Sigmoid colon (tissue), 7 donors: ENCODE data around the gene ST6GALNAC2. TPM values are rescaled to one million over a fixed set of nuclear protein-coding genes. Genes with fewer than 3 reads are reported as not detected.

Experiments
- DNase-seq: peaks from one replicate; pipeline ENCODE4 v3.0.0-alpha.2; 2019
- H3K27ac ChIP-seq, 4 donors: fragments of 200-600 bp; sonication (generic); one replicate each; pipeline ENCODE4 v1.5.1; 2016 to 2019; ENCODE audit warnings: mild to moderate bottlenecking in 1 of 4
- H3K27me3 ChIP-seq, 3 donors: fragments of 200-600 bp; sonication (generic); one replicate each; pipeline ENCODE4 v1.5.1; 2019; ENCODE audit warnings: mild to moderate bottlenecking in 1 of 3
- H3K36me3 ChIP-seq, 4 donors: fragments of 200-600 bp; sonication (generic); one replicate each; pipeline ENCODE4 v1.5.1; 2016 to 2019
- H3K4me1 ChIP-seq, 4 donors: fragments of 200-600 bp; sonication (generic); one replicate each; pipeline ENCODE4 v1.5.1; 2017 to 2019
- H3K4me3 ChIP-seq, 4 donors: fragments of 200-600 bp; sonication (generic); one replicate each; pipeline ENCODE4 v1.5.1; 2017 to 2019; ENCODE audit warnings: mild to moderate bottlenecking in 2 of 4, moderate library complexity in 1 of 4
- H3K9me3 ChIP-seq, 4 donors: fragments of 200-600 bp in 3 of 4; sonication (generic) in 3 of 4; one replicate each; pipeline versions ENCODE4 v1.5.1 to v1.6.1; 2013 to 2019
- EP300 ChIP-seq, 4 donors: sonication (generic); formaldehyde crosslinking; IDR thresholded peaks; one replicate each; pipeline ENCODE4 v1.6.1; 2017; ENCODE audit warnings: antibody characterized with exemption in 4 of 4
- POLR2A ChIP-seq, 2 donors: fragments of 450-650 bp; IDR thresholded peaks; one replicate each; pipeline ENCODE4 v1.6.1; 2016; ENCODE audit warnings: antibody characterized with exemption in 2 of 2, mild to moderate bottlenecking in 2 of 2, moderate library complexity in 2 of 2
- POLR2AphosphoS5 ChIP-seq, 4 donors: sonication (generic); formaldehyde crosslinking; IDR thresholded peaks; one replicate each; pipeline ENCODE4 v1.6.1; 2017; ENCODE audit warnings: antibody characterized with exemption in 4 of 4
- WGBS, 2 donors: extraction: QIAGEN DNeasy Blood & Tissue Kit; methylation state at CpG; one replicate each; pipeline ENCODE4 v1.1.7; 2013; 5-methylcytosine and 5-hydroxymethylcytosine counted together
- intact Hi-C: fragments of 100-400 bp; cut with DNase I; formaldehyde crosslinking; loops from one replicate; pipeline ENCODE4 v1.15.1; 2023
- polyA plus RNA-seq, 3 donors: library from polyadenylated mRNA; stranded (reverse); fragments of 200-250 nt; gene quantifications; one replicate each; pipeline ENCODE4 v1.2.3, GENCODE V29; 2013
- total RNA-seq, 4 donors: library from RNA; depleted of rRNA; stranded (reverse); fragments of >200 nt; gene quantifications; one replicate each; pipeline ENCODE4 v1.1.0, GENCODE V29; 2016
- TF ChIP-seq, protein P1 (sequence below), 4 experiments: fragments of 450-650 bp in 3 of 4; fragments of 200-600 bp in 1 of 4; IDR thresholded peaks; one replicate each; pipeline ENCODE4 v1.5.1; 2016 to 2019; ENCODE audit warnings: antibody characterized with exemption in 4 of 4, mild to moderate bottlenecking in 3 of 4, moderate library complexity in 2 of 4
- donor health status: healthy with polysubstance abuse.
- donor health status: Bipolar disorder and iron deficiency.
- donor health status: healthy.

ST6GALNAC2 gene
- total and polyA plus RNA-seq, 7 donors: 3.3 to 16.4 (median 5.4) TPM

DNA sequence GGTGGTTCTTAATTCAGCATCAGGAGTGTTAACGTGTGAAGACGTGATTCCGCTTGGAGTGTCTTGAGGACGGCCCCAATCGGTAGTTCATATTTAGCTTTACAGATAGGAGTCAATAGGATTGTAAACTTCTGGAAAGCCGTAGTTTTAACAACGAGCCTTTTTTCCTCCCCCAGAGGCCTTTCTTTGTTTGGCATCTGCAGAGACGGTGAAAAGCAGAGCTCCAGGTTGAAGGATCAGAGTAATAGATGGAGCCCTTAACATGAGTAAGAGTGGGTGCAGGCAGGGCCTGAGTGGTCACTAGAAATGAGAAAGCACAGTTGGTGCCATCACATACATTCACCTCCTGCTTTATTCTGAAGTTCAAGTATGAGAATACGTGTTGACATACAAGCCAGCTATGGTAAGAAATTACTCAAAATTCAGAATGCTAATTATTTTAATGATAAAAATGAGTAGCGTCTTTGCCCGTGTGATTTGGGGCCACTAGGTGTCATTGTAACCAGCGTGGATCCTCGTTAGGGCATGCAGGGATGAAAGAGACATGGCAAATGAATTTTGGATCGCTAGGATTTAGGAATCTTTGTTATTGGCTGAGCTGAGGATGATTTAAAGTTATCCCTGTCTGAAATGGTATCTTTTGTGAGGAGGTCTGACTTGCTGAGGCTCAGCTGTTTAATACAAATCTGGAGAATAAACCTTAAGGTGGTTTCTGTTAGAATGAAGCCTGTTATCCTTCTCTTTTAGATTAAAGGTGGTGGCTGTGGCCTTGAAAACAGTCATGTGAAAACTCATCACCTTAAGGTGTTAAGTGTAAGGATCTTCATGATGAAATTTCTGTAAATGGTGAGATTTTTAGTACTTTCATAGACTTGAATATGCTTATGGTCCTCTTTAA, 27.2 kb downstream of the ST6GALNAC2 start:
- intact Hi-C loops: loop anchor here (5.0 kb wide), 3 partner anchors 64 to 159 kb away; no protein-coding TSS in a partner anchor
- H3K4me1 ChIP-seq: peaks cover 0 to 56% (median 54%) of the 10 kb centered on the region in 4 donors
- H3K27me3 ChIP-seq: no peaks in the 10 kb centered on the region
- 1% methylated on average over 14 of the region's 14 CpGs for WGBS, 2 donors
- DNase-seq: no peak
- TF ChIP-seq EP300 (IDR thresholded peaks at IDR 0.05): no peak
- TF ChIP-seq, protein P1, sequence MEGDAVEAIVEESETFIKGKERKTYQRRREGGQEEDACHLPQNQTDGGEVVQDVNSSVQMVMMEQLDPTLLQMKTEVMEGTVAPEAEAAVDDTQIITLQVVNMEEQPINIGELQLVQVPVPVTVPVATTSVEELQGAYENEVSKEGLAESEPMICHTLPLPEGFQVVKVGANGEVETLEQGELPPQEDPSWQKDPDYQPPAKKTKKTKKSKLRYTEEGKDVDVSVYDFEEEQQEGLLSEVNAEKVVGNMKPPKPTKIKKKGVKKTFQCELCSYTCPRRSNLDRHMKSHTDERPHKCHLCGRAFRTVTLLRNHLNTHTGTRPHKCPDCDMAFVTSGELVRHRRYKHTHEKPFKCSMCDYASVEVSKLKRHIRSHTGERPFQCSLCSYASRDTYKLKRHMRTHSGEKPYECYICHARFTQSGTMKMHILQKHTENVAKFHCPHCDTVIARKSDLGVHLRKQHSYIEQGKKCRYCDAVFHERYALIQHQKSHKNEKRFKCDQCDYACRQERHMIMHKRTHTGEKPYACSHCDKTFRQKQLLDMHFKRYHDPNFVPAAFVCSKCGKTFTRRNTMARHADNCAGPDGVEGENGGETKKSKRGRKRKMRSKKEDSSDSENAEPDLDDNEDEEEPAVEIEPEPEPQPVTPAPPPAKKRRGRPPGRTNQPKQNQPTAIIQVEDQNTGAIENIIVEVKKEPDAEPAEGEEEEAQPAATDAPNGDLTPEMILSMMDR (IDR thresholded peaks at IDR 0.05): peak in 1 of 4 experiments; percentile 31
- peaks cover 0 to 6% (median 0%) of the 10 kb centered on the region in 4 donors for H3K36me3 ChIP-seq
- H3K4me3 ChIP-seq: peak overlapping the region; percentile 53 to 75 (median 68)
- H3K9me3 ChIP-seq: no peaks in the 10 kb centered on the region
- H3K27ac ChIP-seq: peak overlapping the region; percentile 84 to 95 (median 87)

DNA sequence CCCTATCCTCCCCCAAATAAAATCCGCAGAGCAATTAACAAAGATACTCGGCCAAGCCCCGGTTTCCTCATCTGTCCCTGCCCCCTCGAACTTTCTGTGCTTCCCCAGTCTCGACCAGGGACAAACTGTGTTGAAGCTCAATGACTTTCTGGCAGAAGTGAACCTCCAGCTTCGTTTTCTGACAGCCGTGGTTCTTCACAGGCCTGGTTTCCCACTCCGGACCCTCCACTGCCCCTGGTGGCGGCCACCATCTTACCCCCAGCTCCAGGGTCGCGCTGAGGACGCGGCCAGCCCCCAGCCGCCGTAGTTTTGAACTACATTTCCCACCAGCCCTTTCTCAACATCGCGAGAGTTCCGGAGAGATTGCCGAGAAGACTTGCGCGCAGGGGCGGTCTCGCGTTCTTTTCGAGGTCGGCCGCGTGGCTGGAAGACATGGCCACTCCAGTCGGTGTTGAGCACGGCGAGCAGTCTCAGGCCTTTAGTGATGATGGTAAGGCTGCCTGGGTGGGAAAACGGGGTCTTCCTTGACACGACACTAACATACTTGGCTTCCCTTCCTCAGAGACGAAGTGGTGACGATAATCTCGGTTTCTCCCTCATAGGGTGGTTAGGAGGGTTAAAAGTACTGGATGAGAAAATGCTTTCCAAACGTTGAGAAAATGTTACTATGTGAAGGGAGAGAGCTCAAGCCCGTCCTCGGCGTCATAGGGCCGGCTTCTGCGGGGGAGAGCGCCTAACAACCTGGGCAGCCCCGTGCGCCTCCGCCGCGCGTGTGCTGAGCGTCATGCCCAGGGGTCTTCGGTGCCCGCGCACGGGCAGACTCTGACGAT, 28.1 kb downstream of the ST6GALNAC2 start:
- Histone ChIP-seq H3K4me3 (peak overlapping the region; percentile 53 to 75 (median 68)), H3K36me3 (peaks cover 0 to 4% (median 0%) of the 10 kb centered on the region in 4 donors), H3K9me3 (no peaks in the 10 kb centered on the region), H3K4me1 (peaks cover 0 to 52% (median 51%) of the 10 kb centered on the region in 4 donors), H3K27ac (peak overlapping the region; percentile 84 to 95 (median 87)), H3K27me3 (no peaks in the 10 kb centered on the region)
- DNase-seq: peak; percentile 97
- intact Hi-C loops: loop anchor here (5.0 kb wide), 3 partner anchors 65 to 160 kb away; no protein-coding TSS in a partner anchor
- WGBS, 2 donors: 0 to 1% methylated on average over 55 of the region's 55 CpGs
- peak in 1 of 4 donors; percentile 7 for TF ChIP-seq EP300 (IDR thresholded peaks at IDR 0.05)
- peak; percentile 93 to 97 (median 95) for TF ChIP-seq POLR2AphosphoS5 (IDR thresholded peaks at IDR 0.05)
- TF ChIP-seq POLR2A (IDR thresholded peaks at IDR 0.05): peak; percentile 64 to 70
- TF ChIP-seq, protein P1 (IDR thresholded peaks at IDR 0.05): peak; percentile 43 to 72 (median 57)

- intact Hi-C loops: loop anchor here (5.0 kb wide), 3 partner anchors 65 to 160 kb away; no protein-coding TSS in a partner anchor
- no peak for DNase-seq
Observed at GRCh38 chr17:76556765-76557367, 28.8 kb downstream of the ST6GALNAC2 start.

GRCh38 chr17:76554131-76554530, 31.5 kb downstream of the ST6GALNAC2 start:
- H3K9me3 ChIP-seq: no peaks in the 10 kb centered on the region
- TF ChIP-seq POLR2A (IDR thresholded peaks at IDR 0.05): no peak
- no peaks in the 10 kb centered on the region for H3K36me3 ChIP-seq
- H3K4me3 ChIP-seq: no peak overlapping the region
- intact Hi-C loops: no loop called here
- peaks cover 0 to 24% (median 19%) of the 10 kb centered on the region in 4 donors for H3K4me1 ChIP-seq
- no peak overlapping the region for H3K27ac ChIP-seq
- H3K27me3 ChIP-seq: no peaks in the 10 kb centered on the region
- WGBS, 2 donors: 77 to 81% methylated on average over 6 of the region's 6 CpGs
- DNase-seq: no peak

More at GRCh38 chr17:76556765-76557367, 28.8 kb downstream of the ST6GALNAC2 start:
- 14 to 27% methylated on average over 30 of the region's 30 CpGs for WGBS, 2 donors
- Histone ChIP-seq H3K36me3 (peaks cover 0 to 1% (median 0%) of the 10 kb centered on the region in 4 donors), H3K4me3 (peak overlapping the region; percentile 53 to 75 (median 68)), H3K27ac (peak overlapping the region; percentile 84 to 95 (median 87)), H3K4me1 (peaks cover 0 to 46% (median 46%) of the 10 kb centered on the region in 4 donors), H3K27me3 (no peaks in the 10 kb centered on the region), H3K9me3 (no peaks in the 10 kb centered on the region)
- TF ChIP-seq POLR2AphosphoS5 (IDR thresholded peaks at IDR 0.05): peak in 1 of 4 donors; percentile 10
- TF ChIP-seq, protein P1 (IDR thresholded peaks at IDR 0.05): no peak
